Measurements from ENCODE around the gene PPP1R15B.

DNA sequence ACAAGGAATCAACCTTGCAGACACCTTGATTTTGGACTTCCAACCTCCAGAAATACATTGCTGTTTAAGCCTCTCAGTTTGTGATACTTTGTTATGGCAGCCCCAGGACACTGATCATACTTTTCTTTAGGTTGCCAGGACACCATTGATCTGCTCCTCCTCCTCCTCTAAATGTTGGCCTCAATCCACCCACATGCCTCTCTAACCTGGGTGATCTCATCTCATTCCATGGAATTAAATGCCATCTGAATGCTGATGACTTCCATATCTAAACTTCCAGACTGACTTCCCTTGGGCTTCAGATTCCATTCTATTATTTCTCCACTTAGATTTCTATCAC lies 7.4 kb upstream of the PPP1R15B start:
- TF ChIP-seq, protein P1, sequence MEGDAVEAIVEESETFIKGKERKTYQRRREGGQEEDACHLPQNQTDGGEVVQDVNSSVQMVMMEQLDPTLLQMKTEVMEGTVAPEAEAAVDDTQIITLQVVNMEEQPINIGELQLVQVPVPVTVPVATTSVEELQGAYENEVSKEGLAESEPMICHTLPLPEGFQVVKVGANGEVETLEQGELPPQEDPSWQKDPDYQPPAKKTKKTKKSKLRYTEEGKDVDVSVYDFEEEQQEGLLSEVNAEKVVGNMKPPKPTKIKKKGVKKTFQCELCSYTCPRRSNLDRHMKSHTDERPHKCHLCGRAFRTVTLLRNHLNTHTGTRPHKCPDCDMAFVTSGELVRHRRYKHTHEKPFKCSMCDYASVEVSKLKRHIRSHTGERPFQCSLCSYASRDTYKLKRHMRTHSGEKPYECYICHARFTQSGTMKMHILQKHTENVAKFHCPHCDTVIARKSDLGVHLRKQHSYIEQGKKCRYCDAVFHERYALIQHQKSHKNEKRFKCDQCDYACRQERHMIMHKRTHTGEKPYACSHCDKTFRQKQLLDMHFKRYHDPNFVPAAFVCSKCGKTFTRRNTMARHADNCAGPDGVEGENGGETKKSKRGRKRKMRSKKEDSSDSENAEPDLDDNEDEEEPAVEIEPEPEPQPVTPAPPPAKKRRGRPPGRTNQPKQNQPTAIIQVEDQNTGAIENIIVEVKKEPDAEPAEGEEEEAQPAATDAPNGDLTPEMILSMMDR (IDR thresholded peaks at IDR 0.05) = no peak
- no peak for TF ChIP-seq POLR2A (IDR thresholded peaks at IDR 0.05)
